ENCODE measurements around the gene TMEM44.

GRCh38 chr3:194574639-194575483 is 58.4 kb downstream of the TMEM44 start:
- TF ChIP-seq, protein P1, sequence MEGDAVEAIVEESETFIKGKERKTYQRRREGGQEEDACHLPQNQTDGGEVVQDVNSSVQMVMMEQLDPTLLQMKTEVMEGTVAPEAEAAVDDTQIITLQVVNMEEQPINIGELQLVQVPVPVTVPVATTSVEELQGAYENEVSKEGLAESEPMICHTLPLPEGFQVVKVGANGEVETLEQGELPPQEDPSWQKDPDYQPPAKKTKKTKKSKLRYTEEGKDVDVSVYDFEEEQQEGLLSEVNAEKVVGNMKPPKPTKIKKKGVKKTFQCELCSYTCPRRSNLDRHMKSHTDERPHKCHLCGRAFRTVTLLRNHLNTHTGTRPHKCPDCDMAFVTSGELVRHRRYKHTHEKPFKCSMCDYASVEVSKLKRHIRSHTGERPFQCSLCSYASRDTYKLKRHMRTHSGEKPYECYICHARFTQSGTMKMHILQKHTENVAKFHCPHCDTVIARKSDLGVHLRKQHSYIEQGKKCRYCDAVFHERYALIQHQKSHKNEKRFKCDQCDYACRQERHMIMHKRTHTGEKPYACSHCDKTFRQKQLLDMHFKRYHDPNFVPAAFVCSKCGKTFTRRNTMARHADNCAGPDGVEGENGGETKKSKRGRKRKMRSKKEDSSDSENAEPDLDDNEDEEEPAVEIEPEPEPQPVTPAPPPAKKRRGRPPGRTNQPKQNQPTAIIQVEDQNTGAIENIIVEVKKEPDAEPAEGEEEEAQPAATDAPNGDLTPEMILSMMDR (conservative IDR thresholded peaks at IDR 0.05 in 1 of 2, IDR thresholded peaks at IDR 0.05 in 1 of 2; ENCODE audit: low read depth in 1 of 2, low read length in 2 of 2): peak; percentile 10 to 50
- no peak for TF ChIP-seq EZH2 (IDR thresholded peaks at IDR 0.05; ENCODE audit: low read length, missing control alignments)

All from fibroblast of lung (primary cell).